Neutrophil (primary cell): Measurements from ENCODE around the gene VGLL4.

Source experiments
- H3K27ac ChIP-seq: fragments of 200-600 bp; sonication (generic); 2 replicates; pipeline ENCODE4 v1.5.1; 2016; ENCODE audit warnings: mild to moderate bottlenecking, moderate library complexity
- H3K27me3 ChIP-seq: fragments of 200-600 bp; sonication (generic); 2 replicates; pipeline ENCODE4 v1.6.0; 2016; ENCODE audit warnings: mild to moderate bottlenecking
- H3K36me3 ChIP-seq: fragments of 200-600 bp; sonication (generic); 2 replicates; pipeline ENCODE4 v1.5.1; 2017
- H3K4me1 ChIP-seq, 2 experiments: fragments of 200-600 bp in 1 of 2; sonication (generic) in 1 of 2; 1 replicate in 1 of 2; 2 replicates in 1 of 2; pipeline versions ENCODE4 v1.5.1 to v1.6.1; 2013 to 2016; ENCODE audit warnings: low read depth in 1 of 2, low read length in 1 of 2, mild to moderate bottlenecking in 1 of 2, moderate library complexity in 1 of 2; ENCODE audit not compliant: control insufficient read depth in 1 of 2, insufficient read depth in 1 of 2
- H3K4me3 ChIP-seq, 2 experiments: fragments of 200-600 bp in 1 of 2; sonication (generic) in 1 of 2; 1 replicate in 1 of 2; 2 replicates in 1 of 2; pipeline ENCODE4 v1.5.1; 2013 to 2016; ENCODE audit warnings: low read depth in 1 of 2, low read length in 1 of 2, mild to moderate bottlenecking in 1 of 2, moderate library complexity in 1 of 2
- H3K9me3 ChIP-seq: fragments of 200-600 bp; sonication (generic); 2 replicates; pipeline ENCODE4 v1.5.1; 2016
- TF ChIP-seq, protein P1 (sequence below): fragments of 200-600 bp; sonication (generic); IDR thresholded peaks from 2 replicates; pipeline ENCODE4 v1.5.1; 2016; ENCODE audit warnings: antibody characterized with exemption

VGLL4 gene

DNA sequence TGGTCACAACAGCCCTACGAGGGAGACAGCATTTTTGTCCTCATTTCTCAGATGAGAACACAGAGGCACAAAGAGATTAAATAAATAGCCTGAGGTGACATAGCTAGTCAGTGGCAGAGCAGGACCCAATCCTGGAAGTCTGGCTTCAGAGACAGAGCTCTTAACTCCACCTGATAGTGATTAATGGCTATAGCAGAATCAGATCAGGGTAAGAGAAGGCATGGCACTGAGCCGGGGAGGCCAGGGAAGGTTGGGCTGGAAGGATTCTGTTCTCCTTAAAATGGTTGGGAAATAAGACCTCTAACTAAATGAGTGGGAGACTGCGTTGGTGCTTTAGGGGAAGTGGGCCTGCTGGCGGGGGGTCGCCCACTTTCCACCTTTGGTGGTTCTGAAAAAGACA is 104.5 kb downstream of the VGLL4 start:
- peaks cover 4% of the 10 kb centered on the region for H3K36me3 ChIP-seq
- H3K4me3 ChIP-seq, result no peak overlapping the region
- H3K9me3 ChIP-seq, result no peaks in the 10 kb centered on the region
- peaks cover 14 to 19% of the 10 kb centered on the region in 2 experiments for H3K4me1 ChIP-seq
- TF ChIP-seq, protein P1, sequence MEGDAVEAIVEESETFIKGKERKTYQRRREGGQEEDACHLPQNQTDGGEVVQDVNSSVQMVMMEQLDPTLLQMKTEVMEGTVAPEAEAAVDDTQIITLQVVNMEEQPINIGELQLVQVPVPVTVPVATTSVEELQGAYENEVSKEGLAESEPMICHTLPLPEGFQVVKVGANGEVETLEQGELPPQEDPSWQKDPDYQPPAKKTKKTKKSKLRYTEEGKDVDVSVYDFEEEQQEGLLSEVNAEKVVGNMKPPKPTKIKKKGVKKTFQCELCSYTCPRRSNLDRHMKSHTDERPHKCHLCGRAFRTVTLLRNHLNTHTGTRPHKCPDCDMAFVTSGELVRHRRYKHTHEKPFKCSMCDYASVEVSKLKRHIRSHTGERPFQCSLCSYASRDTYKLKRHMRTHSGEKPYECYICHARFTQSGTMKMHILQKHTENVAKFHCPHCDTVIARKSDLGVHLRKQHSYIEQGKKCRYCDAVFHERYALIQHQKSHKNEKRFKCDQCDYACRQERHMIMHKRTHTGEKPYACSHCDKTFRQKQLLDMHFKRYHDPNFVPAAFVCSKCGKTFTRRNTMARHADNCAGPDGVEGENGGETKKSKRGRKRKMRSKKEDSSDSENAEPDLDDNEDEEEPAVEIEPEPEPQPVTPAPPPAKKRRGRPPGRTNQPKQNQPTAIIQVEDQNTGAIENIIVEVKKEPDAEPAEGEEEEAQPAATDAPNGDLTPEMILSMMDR, result no peak
- H3K27me3 ChIP-seq, result no peaks in the 10 kb centered on the region
- H3K27ac ChIP-seq, result no peak overlapping the region

DNA sequence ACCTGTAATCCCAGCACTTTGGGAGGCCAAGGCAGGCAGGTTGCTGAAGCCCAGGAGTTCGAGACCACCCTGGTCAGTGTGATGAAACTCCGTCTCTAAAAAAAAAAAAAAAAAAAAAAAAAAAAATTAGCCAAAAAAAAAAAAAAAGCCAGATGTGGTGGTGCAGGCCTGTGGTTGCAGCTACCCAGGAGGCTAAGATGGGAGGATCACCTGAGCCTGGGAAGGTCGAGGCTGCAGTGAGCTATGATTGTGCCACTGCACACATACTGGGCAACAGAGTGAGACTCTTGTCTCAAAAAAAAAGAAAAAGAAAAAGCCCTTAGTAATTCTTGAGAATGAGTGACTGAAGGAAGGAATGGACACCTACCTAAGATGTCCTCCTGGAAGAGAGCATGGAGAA is 105.1 kb downstream of the VGLL4 start:
- Histone ChIP-seq H3K9me3 (no peaks in the 10 kb centered on the region), H3K4me1 (peaks cover 8 to 13% of the 10 kb centered on the region in 2 experiments), H3K27ac (no peak overlapping the region), H3K27me3 (no peaks in the 10 kb centered on the region), H3K36me3 (peaks cover 8% of the 10 kb centered on the region), H3K4me3 (no peak overlapping the region)
- TF ChIP-seq, protein P1, result no peak

DNA sequence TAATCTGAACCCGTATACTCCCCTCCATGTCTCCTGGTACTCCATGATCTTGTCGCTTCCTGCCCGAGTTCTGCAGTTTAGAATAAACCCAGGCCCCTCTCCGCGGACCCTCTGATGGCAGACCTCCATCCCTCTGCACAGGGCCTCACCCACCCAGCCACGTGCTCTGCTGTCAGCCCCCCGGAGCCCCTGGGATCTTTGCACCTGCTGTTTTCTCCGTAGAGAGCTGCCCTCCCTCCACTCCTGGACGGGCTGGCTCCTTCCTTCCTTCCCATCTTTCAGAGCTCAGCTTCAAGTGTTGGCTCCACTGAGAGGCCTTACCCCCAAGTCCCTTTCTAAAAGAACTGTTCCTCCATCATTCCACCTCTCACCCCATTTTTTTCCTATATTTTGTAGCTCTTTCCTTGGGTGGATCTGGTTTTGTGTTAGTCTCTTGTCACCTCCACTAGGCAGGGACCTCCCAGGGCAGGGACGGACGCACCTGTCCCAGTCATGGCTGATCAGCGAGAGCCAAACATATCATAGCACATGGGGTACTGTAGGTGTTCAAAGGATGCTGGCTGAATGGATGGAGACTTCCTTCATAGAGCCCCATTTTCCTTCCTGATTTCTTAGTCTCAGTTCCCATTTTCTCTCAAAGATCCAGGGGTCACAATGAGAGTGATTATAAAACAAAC is 106.6 kb downstream of the VGLL4 start:
- no peaks in the 10 kb centered on the region for H3K9me3 ChIP-seq
- H3K36me3 ChIP-seq, result peaks cover 19% of the 10 kb centered on the region
- no peak overlapping the region for H3K4me3 ChIP-seq
- peaks cover 8 to 10% of the 10 kb centered on the region in 2 experiments for H3K4me1 ChIP-seq
- TF ChIP-seq, protein P1, result no peak
- no peak overlapping the region for H3K27ac ChIP-seq
- H3K27me3 ChIP-seq, result no peaks in the 10 kb centered on the region

DNA sequence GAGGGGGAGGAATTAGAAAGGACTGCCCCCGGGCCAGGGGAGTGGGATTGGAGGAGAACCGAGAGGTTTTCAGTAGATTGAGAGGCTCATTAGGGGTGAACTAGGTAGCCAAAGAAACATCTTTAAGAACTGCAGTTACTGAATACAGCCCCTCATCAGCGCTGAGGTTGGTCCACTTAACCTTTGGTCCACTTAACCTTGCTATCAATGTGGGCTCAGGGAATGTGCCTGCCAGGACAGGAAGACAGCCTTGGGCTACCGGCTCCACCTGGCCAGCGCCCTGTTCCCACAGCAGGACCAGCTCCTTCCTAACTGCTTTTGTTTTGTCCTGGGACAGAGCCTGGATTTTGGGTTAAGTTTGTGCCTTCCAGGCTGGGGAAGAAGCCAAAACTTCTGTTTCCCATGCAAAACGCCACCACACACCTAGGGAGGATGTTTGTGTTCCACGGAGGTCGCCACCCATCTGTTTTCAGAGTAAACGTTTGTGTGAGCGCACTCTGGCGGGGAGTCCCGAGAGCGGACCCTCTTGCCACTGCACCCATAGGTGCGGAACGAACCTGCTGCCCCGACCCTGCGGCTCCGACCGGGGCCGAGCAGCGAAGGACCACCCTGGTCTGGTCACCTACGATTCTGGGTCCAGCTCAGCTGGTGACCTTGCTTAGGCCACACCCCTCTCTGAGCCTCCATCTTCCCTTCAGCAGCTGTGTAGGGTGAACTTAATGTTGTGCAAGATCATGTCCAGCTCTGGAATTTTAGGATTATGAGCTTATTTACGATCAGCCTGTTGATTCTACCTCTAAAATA is 107.4 kb downstream of the VGLL4 start:
- TF ChIP-seq, protein P1, result no peak
- H3K4me3 ChIP-seq, result no peak overlapping the region
- H3K27ac ChIP-seq, result no peak overlapping the region
- H3K9me3 ChIP-seq, result no peaks in the 10 kb centered on the region
- H3K4me1 ChIP-seq, result peaks cover 1 to 3% of the 10 kb centered on the region in 2 experiments
- H3K36me3 ChIP-seq, result peaks cover 21% of the 10 kb centered on the region
- no peaks in the 10 kb centered on the region for H3K27me3 ChIP-seq

DNA sequence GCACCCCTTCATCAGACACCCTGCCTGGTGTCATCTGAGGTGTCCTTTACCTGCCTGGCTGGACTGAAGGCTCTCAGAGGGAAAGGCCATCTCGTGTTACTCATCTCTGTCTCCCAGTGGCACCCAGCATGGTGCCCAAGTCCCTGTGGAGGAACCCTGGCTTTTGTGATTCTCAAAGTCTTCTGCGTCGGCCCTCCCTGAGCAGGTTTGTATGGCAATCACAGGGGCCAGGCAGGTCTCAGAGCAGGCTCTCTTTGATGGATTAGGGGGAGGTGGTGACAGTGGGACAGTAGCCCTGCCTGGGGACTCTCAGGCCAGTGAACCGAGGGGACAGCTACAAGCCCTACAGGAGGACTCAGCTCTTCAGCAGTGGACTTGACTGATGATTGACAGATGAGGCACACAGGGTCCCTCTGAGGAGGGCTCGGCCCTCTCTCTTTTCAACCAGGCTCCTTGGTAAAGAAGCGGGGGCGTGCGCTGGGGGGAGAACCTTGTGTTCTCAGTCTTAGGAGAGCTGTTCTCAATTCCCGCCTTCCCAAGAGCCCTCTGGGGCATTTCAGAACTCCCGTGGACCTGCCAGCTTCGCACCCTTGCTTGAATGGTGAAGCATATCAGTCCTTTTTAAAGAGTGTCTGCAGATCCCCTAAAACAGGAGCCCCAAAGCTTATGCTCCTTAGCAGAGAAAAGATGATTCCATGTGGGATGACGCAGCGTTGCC is 108.3 kb downstream of the VGLL4 start:
- H3K4me1 ChIP-seq, result no peaks in the 10 kb centered on the region
- H3K9me3 ChIP-seq, result no peaks in the 10 kb centered on the region
- H3K36me3 ChIP-seq, result peaks cover 21% of the 10 kb centered on the region
- TF ChIP-seq, protein P1, result no peak
- H3K27ac ChIP-seq, result no peak overlapping the region
- H3K27me3 ChIP-seq, result no peaks in the 10 kb centered on the region
- H3K4me3 ChIP-seq, result no peak overlapping the region
